Transverse colon (tissue), 3 donors: ENCODE data around the gene SDK1.

ENCODE experiments used
- POLR2A ChIP-seq: fragments of 450-650 bp; IDR thresholded peaks from one replicate; pipeline ENCODE4 v1.6.1; 2016; ENCODE audit warnings: antibody characterized with exemption, mild to moderate bottlenecking, moderate library complexity
- TF ChIP-seq, protein P1 (sequence below), 5 experiments: fragments of 200-600 bp in 3 of 5; fragments of 450-650 bp in 2 of 5; sonication (generic) in 3 of 5; IDR thresholded peaks; 1 replicate in 2 of 5; 2 replicates in 3 of 5; pipeline ENCODE4 v1.5.1; 2016 to 2017; ENCODE audit warnings: antibody characterized with exemption in 5 of 5, inconsistent platforms in 3 of 5, mild to moderate bottlenecking in 2 of 5, moderate library complexity in 1 of 5

- no peak for TF ChIP-seq POLR2A
- TF ChIP-seq, protein P1, sequence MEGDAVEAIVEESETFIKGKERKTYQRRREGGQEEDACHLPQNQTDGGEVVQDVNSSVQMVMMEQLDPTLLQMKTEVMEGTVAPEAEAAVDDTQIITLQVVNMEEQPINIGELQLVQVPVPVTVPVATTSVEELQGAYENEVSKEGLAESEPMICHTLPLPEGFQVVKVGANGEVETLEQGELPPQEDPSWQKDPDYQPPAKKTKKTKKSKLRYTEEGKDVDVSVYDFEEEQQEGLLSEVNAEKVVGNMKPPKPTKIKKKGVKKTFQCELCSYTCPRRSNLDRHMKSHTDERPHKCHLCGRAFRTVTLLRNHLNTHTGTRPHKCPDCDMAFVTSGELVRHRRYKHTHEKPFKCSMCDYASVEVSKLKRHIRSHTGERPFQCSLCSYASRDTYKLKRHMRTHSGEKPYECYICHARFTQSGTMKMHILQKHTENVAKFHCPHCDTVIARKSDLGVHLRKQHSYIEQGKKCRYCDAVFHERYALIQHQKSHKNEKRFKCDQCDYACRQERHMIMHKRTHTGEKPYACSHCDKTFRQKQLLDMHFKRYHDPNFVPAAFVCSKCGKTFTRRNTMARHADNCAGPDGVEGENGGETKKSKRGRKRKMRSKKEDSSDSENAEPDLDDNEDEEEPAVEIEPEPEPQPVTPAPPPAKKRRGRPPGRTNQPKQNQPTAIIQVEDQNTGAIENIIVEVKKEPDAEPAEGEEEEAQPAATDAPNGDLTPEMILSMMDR (IDR thresholded peaks at IDR 0.05): no peak
These were observed 723.8 kb downstream of the SDK1 start for GRCh38 chr7:4024806-4025205.
